Prostate gland (tissue), 2 donors: ENCODE data around the gene EIF4G1. TPM values are rescaled to one million over a fixed set of nuclear protein-coding genes. Genes with fewer than 3 reads are reported as not detected.

ENCODE experiments used
- DNase-seq: peaks from one replicate; pipeline ENCODE4 v3.0.0-alpha.2; 2019; ENCODE audit warnings: low spot score
- H3K27ac ChIP-seq, 2 donors: fragments of 200-600 bp; sonication (generic); 2 replicates each; pipeline ENCODE4 v1.5.1; 2017 to 2019
- H3K27me3 ChIP-seq: fragments of 200-600 bp; sonication (generic); replicated peaks from 2 replicates; pipeline ENCODE4 v1.5.1; 2019; ENCODE audit not compliant: insufficient read depth
- H3K36me3 ChIP-seq, 2 donors: fragments of 200-600 bp; sonication (generic); 1 replicate in 1 of 2; 2 replicates in 1 of 2; pipeline versions ENCODE4 v1.5.1 to v1.8.1; 2017 to 2019
- H3K4me1 ChIP-seq: fragments of 200-600 bp; sonication (generic); replicated peaks from 2 replicates; pipeline ENCODE4 v1.5.1; 2019
- H3K4me3 ChIP-seq, 2 donors: fragments of 200-600 bp; sonication (generic); 2 replicates each; pipeline ENCODE4 v1.5.1; 2017 to 2019
- H3K9me3 ChIP-seq: fragments of 200-600 bp; sonication (generic); 2 replicates; pipeline ENCODE4 v1.5.1; 2017
- POLR2A ChIP-seq: fragments of 450-650 bp; IDR thresholded peaks from one replicate; pipeline ENCODE4 v1.6.1; 2016; ENCODE audit warnings: antibody characterized with exemption, mild to moderate bottlenecking
- POLR2AphosphoS5 ChIP-seq: sonication (generic); formaldehyde crosslinking; IDR thresholded peaks from one replicate; pipeline ENCODE4 v1.6.1; 2017; ENCODE audit warnings: antibody characterized with exemption
- WGBS: methylation state at CpG from one replicate; pipeline ENCODE4 v1.1.5; 2018; 5-methylcytosine and 5-hydroxymethylcytosine counted together
- intact Hi-C: fragments of 100-400 bp; cut with DNase I; formaldehyde crosslinking; loops from one replicate; pipeline ENCODE4 v1.14.2; 2022
- total RNA-seq, 2 donors: library from RNA; depleted of rRNA; stranded (reverse); fragments of >200 nt; gene quantifications; one replicate each; pipeline ENCODE4 v1.1.0, GENCODE V29; 2016
- TF ChIP-seq, protein P1 (sequence below), 4 experiments: fragments of 200-600 bp in 2 of 4; fragments of 450-650 bp in 2 of 4; sonication (generic) in 2 of 4; IDR thresholded peaks; 1 replicate in 3 of 4; 2 replicates in 1 of 4; pipeline ENCODE4 v1.5.1; 2016 to 2019; ENCODE audit warnings: antibody characterized with exemption in 4 of 4, mild to moderate bottlenecking in 2 of 4, moderate library complexity in 2 of 4

EIF4G1 gene
- total RNA-seq, 2 donors from 2014 or later = 331 to 370 TPM

DNA sequence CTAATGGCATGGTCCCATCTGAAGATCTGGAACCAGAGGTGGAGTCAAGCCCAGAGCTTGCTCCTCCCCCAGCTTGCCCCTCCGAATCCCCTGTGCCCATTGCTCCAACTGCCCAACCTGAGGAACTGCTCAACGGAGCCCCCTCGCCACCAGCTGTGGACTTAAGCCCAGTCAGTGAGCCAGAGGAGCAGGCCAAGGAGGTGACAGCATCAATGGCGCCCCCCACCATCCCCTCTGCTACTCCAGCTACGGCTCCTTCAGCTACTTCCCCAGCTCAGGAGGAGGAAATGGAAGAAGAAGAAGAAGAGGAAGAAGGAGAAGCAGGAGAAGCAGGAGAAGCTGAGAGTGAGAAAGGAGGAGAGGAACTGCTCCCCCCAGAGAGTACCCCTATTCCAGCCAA lies 7.3 kb downstream of the EIF4G1 start:
- intact Hi-C loops = no loop called here

DNA sequence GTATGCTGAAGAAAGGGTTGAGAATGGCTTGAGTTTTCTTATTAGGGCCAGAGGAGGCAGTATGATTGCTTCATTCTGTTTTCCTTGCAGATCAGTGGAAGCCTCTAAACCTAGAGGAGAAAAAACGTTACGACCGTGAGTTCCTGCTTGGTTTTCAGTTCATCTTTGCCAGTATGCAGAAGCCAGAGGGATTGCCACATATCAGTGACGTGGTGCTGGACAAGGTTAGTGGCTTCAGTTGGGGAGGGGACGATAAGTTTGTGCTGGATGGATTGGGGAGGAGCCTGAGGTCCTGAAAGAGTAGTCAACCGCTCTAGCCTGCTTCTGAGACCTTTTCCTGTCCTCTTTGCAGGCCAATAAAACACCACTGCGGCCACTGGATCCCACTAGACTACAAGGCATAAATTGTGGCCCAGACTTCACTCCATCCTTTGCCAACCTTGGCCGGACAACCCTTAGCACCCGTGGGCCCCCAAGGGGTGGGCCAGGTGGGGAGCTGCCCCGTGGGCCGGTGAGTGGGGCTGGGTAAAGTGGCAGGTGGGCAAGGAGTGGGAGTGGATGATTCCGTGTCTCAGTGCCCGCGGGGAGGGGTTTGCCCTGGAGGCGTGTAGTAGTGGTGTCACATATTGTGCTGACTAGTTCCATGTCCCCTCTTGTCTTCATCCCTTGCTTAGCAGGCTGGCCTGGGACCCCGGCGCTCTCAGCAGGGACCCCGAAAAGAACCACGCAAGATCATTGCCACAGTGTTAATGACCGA lies 8.5 kb downstream of the EIF4G1 start:
- WGBS = 89% methylated on average over 19 of the region's 20 CpGs
- no peak overlapping the region for H3K4me3 ChIP-seq
- intact Hi-C loops = no loop called here
- H3K9me3 ChIP-seq = no peaks in the 10 kb centered on the region
- peaks cover 66 to 71% of the 10 kb centered on the region in 2 donors for H3K36me3 ChIP-seq
- TF ChIP-seq POLR2A (no peak), POLR2AphosphoS5 (no peak)
- TF ChIP-seq, protein P1, sequence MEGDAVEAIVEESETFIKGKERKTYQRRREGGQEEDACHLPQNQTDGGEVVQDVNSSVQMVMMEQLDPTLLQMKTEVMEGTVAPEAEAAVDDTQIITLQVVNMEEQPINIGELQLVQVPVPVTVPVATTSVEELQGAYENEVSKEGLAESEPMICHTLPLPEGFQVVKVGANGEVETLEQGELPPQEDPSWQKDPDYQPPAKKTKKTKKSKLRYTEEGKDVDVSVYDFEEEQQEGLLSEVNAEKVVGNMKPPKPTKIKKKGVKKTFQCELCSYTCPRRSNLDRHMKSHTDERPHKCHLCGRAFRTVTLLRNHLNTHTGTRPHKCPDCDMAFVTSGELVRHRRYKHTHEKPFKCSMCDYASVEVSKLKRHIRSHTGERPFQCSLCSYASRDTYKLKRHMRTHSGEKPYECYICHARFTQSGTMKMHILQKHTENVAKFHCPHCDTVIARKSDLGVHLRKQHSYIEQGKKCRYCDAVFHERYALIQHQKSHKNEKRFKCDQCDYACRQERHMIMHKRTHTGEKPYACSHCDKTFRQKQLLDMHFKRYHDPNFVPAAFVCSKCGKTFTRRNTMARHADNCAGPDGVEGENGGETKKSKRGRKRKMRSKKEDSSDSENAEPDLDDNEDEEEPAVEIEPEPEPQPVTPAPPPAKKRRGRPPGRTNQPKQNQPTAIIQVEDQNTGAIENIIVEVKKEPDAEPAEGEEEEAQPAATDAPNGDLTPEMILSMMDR (IDR thresholded peaks at IDR 0.05) = no peak
- H3K4me1 ChIP-seq = peaks cover 16% of the 10 kb centered on the region
- no peak for DNase-seq
- no peaks in the 10 kb centered on the region for H3K27me3 ChIP-seq
- H3K27ac ChIP-seq = no peak overlapping the region

More for the DNA sequence above, 7.3 kb downstream of the EIF4G1 start:
- Histone ChIP-seq H3K4me3 (no peak overlapping the region), H3K27me3 (no peaks in the 10 kb centered on the region), H3K36me3 (peaks cover 54 to 58% of the 10 kb centered on the region in 2 donors), H3K4me1 (peaks cover 19% of the 10 kb centered on the region), H3K27ac (no peak overlapping the region), H3K9me3 (no peaks in the 10 kb centered on the region)
- DNase-seq = no peak
- WGBS = 74% methylated on average over 5 of the region's 5 CpGs
- TF ChIP-seq POLR2A = no peak
- TF ChIP-seq, protein P1 (IDR thresholded peaks at IDR 0.05) = no peak
- no peak for TF ChIP-seq POLR2AphosphoS5

- TF ChIP-seq POLR2AphosphoS5 (no peak), POLR2A (no peak)
- TF ChIP-seq, protein P1 (IDR thresholded peaks at IDR 0.05) = no peak
- no peak for DNase-seq
- Histone ChIP-seq H3K27me3 (no peaks in the 10 kb centered on the region), H3K4me1 (peaks cover 15% of the 10 kb centered on the region), H3K36me3 (peaks cover 72 to 75% of the 10 kb centered on the region in 2 donors), H3K9me3 (no peaks in the 10 kb centered on the region), H3K4me3 (no peak overlapping the region), H3K27ac (no peak overlapping the region)
- intact Hi-C loops = no loop called here
- WGBS = 93% methylated on average over 8 of the region's 8 CpGs
Observed at GRCh38 chr3:184323696-184324095, 9.3 kb downstream of the EIF4G1 start.

DNA sequence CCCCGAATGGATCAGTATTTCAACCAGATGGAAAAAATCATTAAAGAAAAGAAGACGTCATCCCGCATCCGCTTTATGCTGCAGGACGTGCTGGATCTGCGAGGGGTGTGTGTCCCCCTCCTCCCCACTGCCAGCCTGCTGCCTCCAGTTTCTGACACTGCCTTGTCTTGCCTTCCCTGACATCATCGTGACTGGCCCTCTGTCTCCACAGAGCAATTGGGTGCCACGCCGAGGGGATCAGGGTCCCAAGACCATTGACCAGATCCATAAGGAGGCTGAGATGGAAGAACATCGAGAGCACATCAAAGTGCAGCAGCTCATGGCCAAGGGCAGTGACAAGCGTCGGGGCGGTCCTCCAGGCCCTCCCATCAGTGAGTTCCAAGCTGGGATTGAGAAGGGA lies 10.9 kb downstream of the EIF4G1 start:
- Histone ChIP-seq H3K9me3 (no peaks in the 10 kb centered on the region), H3K27ac (no peak overlapping the region), H3K36me3 (peaks cover 78 to 90% of the 10 kb centered on the region in 2 donors), H3K4me1 (peaks cover 4% of the 10 kb centered on the region), H3K27me3 (no peaks in the 10 kb centered on the region), H3K4me3 (no peak overlapping the region)
- intact Hi-C loops = no loop called here
- TF ChIP-seq, protein P1 (IDR thresholded peaks at IDR 0.05) = no peak
- TF ChIP-seq POLR2AphosphoS5 = no peak
- no peak for TF ChIP-seq POLR2A
- WGBS = 85% methylated on average over 13 of the region's 13 CpGs
- no peak for DNase-seq
